ENCODE data around the gene PAQR5. TPM values are rescaled to one million over a fixed set of nuclear protein-coding genes. Genes with fewer than 3 reads are reported as not detected.

Gene PAQR5
- total RNA-seq, 2 donors from 2014 or later = 36.3 to 71.1 TPM

DNA sequence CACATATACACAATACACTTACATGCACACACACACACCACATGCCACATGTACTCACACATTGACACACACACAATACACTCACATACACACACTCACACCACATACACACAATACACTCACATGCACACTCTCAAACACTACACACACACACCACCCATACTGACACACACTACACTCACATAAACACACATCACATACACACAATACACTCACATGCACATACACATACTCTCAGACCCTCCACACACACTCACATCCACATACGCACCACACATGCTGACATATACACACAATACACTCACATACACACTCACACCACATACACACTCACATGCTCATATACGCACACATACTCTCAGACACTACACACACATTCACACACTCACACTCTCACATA lies 87.1 kb downstream of the PAQR5 start:
- H3K4me1 ChIP-seq = no peaks in the 10 kb centered on the region
- no peak overlapping the region for H3K9ac ChIP-seq (ENCODE audit: low read depth in 2 of 2, low read length in 2 of 2)
- TF ChIP-seq, protein P1, sequence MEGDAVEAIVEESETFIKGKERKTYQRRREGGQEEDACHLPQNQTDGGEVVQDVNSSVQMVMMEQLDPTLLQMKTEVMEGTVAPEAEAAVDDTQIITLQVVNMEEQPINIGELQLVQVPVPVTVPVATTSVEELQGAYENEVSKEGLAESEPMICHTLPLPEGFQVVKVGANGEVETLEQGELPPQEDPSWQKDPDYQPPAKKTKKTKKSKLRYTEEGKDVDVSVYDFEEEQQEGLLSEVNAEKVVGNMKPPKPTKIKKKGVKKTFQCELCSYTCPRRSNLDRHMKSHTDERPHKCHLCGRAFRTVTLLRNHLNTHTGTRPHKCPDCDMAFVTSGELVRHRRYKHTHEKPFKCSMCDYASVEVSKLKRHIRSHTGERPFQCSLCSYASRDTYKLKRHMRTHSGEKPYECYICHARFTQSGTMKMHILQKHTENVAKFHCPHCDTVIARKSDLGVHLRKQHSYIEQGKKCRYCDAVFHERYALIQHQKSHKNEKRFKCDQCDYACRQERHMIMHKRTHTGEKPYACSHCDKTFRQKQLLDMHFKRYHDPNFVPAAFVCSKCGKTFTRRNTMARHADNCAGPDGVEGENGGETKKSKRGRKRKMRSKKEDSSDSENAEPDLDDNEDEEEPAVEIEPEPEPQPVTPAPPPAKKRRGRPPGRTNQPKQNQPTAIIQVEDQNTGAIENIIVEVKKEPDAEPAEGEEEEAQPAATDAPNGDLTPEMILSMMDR (IDR thresholded peaks at IDR 0.05) = no peak
- H3K27ac ChIP-seq = no peak overlapping the region
- H3K9me3 ChIP-seq = no peaks in the 10 kb centered on the region
- H3K4me3 ChIP-seq = no peak overlapping the region
- intact Hi-C loops (cut with DNase I) = no loop called here
- H3K27me3 ChIP-seq = no peaks in the 10 kb centered on the region
- no peak for DNase-seq
- H3K36me3 ChIP-seq = no peaks in the 10 kb centered on the region

DNA sequence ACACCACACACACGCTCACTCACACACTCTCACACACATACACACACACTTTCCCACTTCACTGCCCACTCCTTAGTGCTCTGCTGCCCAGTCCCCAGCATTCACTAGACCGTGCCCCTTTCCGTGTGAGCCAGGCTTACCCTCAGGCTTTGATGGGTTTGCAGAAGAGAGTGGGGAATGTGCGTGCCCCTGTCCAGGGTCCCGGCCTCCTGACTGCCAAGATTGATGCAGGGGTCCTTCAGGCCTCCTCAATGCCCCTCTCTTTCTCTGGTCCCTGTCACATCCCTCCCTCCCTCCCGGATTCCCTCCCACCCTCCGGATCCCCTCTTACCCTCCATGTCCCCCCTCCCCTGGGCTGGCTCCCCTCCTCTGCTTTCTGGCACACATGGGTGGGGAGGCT lies 87.6 kb downstream of the PAQR5 start:
- Histone ChIP-seq H3K4me1 (no peaks in the 10 kb centered on the region), H3K9ac (ENCODE audit: low read depth in 2 of 2, low read length in 2 of 2) (no peak overlapping the region), H3K27ac (no peak overlapping the region), H3K27me3 (no peaks in the 10 kb centered on the region), H3K36me3 (no peaks in the 10 kb centered on the region), H3K9me3 (no peaks in the 10 kb centered on the region), H3K4me3 (no peak overlapping the region)
- DNase-seq = no peak
- TF ChIP-seq, protein P1 (IDR thresholded peaks at IDR 0.05) = no peak
- intact Hi-C loops (cut with DNase I) = no loop called here

DNA sequence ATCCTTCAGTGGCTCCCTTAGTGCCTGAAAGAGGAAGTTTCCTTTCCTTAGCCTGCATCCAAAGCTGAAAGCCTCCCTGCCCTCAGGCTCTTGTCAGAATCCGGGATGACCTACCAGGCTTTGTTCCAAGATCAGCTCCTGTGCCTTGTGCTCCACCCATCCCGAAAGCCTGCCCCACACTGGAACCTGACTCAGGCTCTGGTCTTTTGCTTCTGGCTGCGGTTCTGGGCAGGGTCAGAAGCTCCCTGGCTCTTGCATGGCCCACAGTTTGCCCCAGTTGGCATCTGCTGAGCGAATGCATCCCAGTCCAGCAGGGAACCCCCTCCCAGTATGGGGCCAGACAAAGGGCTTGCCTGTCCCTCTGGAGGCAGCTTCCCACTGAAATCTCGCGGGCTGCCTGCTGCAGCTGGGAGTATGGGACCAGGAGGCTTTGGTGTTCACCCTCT lies 89.6 kb downstream of the PAQR5 start:
- TF ChIP-seq, protein P1 (IDR thresholded peaks at IDR 0.05) = no peak
- no peak for DNase-seq
- Histone ChIP-seq H3K27ac (no peak overlapping the region), H3K9ac (ENCODE audit: low read depth in 2 of 2, low read length in 2 of 2) (no peak overlapping the region), H3K27me3 (no peaks in the 10 kb centered on the region), H3K4me1 (no peaks in the 10 kb centered on the region), H3K36me3 (no peaks in the 10 kb centered on the region), H3K4me3 (no peak overlapping the region), H3K9me3 (no peaks in the 10 kb centered on the region)
- intact Hi-C loops (cut with DNase I) = no loop called here

DNA sequence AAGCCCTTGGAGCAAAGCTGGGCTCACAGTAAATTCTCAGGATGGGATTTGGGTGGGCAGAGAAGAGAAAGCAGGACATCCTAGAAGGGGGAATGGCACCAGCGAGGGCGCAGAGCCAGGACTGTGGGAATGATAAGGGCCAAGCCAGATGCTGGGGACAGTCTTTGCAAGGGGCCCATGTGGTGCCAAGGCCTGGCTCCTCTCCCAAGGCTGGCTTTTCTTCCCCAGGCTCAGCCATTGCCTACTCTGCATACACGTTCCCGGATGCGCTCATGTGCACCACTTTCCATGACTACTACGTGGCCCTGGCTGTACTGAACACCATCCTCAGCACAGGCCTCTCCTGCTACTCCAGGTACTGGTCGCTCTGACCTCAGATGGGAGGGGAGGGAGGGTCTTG lies 90.7 kb downstream of the PAQR5 start:
- no peaks in the 10 kb centered on the region for H3K36me3 ChIP-seq
- H3K9me3 ChIP-seq = no peaks in the 10 kb centered on the region
- H3K4me3 ChIP-seq = no peak overlapping the region
- no peaks in the 10 kb centered on the region for H3K27me3 ChIP-seq
- TF ChIP-seq, protein P1 (IDR thresholded peaks at IDR 0.05) = no peak
- H3K4me1 ChIP-seq = no peaks in the 10 kb centered on the region
- intact Hi-C loops (cut with DNase I) = no loop called here
- DNase-seq = no peak
- no peak overlapping the region for H3K27ac ChIP-seq
- no peak overlapping the region for H3K9ac ChIP-seq (ENCODE audit: low read depth in 2 of 2, low read length in 2 of 2)

DNA sequence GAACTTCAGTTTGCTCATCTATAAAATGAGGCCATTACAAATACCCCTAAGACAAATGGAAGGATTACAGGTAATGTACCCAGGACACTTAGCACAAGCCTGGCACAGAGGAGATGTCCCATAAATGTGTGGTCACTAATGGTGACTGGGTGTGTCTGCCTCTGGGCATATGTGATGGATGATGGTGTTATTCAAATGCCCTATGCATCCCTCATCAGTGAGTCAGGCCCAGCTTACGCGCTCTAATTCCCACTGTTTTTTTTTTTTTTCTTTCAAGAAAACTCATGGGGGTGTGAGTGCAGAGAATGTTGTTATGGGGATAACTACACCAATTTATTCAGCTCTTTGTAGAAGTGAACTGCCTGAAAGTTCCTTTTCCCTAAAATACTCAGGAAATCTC lies 91.9 kb downstream of the PAQR5 start:
- no peak overlapping the region for H3K9ac ChIP-seq (ENCODE audit: low read depth in 2 of 2, low read length in 2 of 2)
- no peak overlapping the region for H3K4me3 ChIP-seq
- H3K4me1 ChIP-seq = no peaks in the 10 kb centered on the region
- H3K9me3 ChIP-seq = no peaks in the 10 kb centered on the region
- H3K36me3 ChIP-seq = no peaks in the 10 kb centered on the region
- TF ChIP-seq, protein P1 (IDR thresholded peaks at IDR 0.05) = no peak
- no peaks in the 10 kb centered on the region for H3K27me3 ChIP-seq
- intact Hi-C loops (cut with DNase I) = loop anchor here (10.0 kb wide), 1 partner anchor 126 kb away; no protein-coding TSS in a partner anchor
- no peak overlapping the region for H3K27ac ChIP-seq
- DNase-seq = no peak

Data from colonic mucosa (tissue), 4 donors.